Measurements from ENCODE around the gene SLC25A53.

Gene SLC25A53

GRCh38 chrX:104126856-104127255, 30.0 kb downstream of the SLC25A53 start:
- Histone ChIP-seq H3K4me3 (ENCODE audit: low read depth, low read length) (no peak overlapping the region), H3K27me3 (ENCODE audit: insufficient read depth, low read depth, severe bottlenecking) (no peaks in the 10 kb centered on the region), H3K27ac (no peak overlapping the region), H3K36me3 (no peaks in the 10 kb centered on the region), H3K9me3 (ENCODE audit: severe bottlenecking) (no peaks in the 10 kb centered on the region)
- DNase-seq = no peak
- TF ChIP-seq CTCF (IDR thresholded peaks at IDR 0.05; ENCODE audit: low read depth, low read length) = no peak

- no peak for TF ChIP-seq CTCF (IDR thresholded peaks at IDR 0.05; ENCODE audit: low read depth, low read length)
- H3K27ac ChIP-seq = no peak overlapping the region
These were observed 34.0 kb downstream of the SLC25A53 start for GRCh38 chrX:104122829-104123228.

GRCh38 chrX:104118765-104119164, 38.0 kb downstream of the SLC25A53 start:
- no peak for TF ChIP-seq CTCF (IDR thresholded peaks at IDR 0.05; ENCODE audit: low read depth, low read length)
- H3K36me3 ChIP-seq = no peaks in the 10 kb centered on the region
- DNase-seq = no peak
- no peak overlapping the region for H3K27ac ChIP-seq
- no peaks in the 10 kb centered on the region for H3K9me3 ChIP-seq (ENCODE audit: severe bottlenecking)
- no peak overlapping the region for H3K4me3 ChIP-seq (ENCODE audit: low read depth, low read length)
- peaks cover 2% of the 10 kb centered on the region for H3K27me3 ChIP-seq (ENCODE audit: insufficient read depth, low read depth, severe bottlenecking)

More at GRCh38 chrX:104122829-104123228, 34.0 kb downstream of the SLC25A53 start:
- DNase-seq = no peak
- no peaks in the 10 kb centered on the region for H3K27me3 ChIP-seq (ENCODE audit: insufficient read depth, low read depth, severe bottlenecking)
- no peaks in the 10 kb centered on the region for H3K36me3 ChIP-seq
- no peak overlapping the region for H3K4me3 ChIP-seq (ENCODE audit: low read depth, low read length)
- H3K9me3 ChIP-seq (ENCODE audit: severe bottlenecking) = no peaks in the 10 kb centered on the region

GRCh38 chrX:104117759-104118158, 39.0 kb downstream of the SLC25A53 start:
- Histone ChIP-seq H3K27ac (no peak overlapping the region), H3K36me3 (no peaks in the 10 kb centered on the region), H3K9me3 (ENCODE audit: severe bottlenecking) (no peaks in the 10 kb centered on the region), H3K27me3 (ENCODE audit: insufficient read depth, low read depth, severe bottlenecking) (peaks cover 6% of the 10 kb centered on the region), H3K4me3 (ENCODE audit: low read depth, low read length) (no peak overlapping the region)
- no peak for DNase-seq
- TF ChIP-seq CTCF (IDR thresholded peaks at IDR 0.05; ENCODE audit: low read depth, low read length) = no peak

- H3K36me3 ChIP-seq = no peaks in the 10 kb centered on the region
- H3K4me3 ChIP-seq (ENCODE audit: low read depth, low read length) = peak overlapping the region; percentile 49
These were observed 43.4 kb downstream of the SLC25A53 start for GRCh38 chrX:104113222-104113965.

More at GRCh38 chrX:104113222-104113965, 43.4 kb downstream of the SLC25A53 start:
- peak; percentile 66 for TF ChIP-seq CTCF (IDR thresholded peaks at IDR 0.05; ENCODE audit: low read depth, low read length)
- H3K9me3 ChIP-seq (ENCODE audit: severe bottlenecking) = no peaks in the 10 kb centered on the region
- peak; percentile 69 for DNase-seq
- H3K27ac ChIP-seq = no peak overlapping the region
- H3K27me3 ChIP-seq (ENCODE audit: insufficient read depth, low read depth, severe bottlenecking) = peaks cover 6% of the 10 kb centered on the region

Measured in WERI-Rb-1 (cell line).